GM23248 (cell line): ENCODE data around the gene DIP2C. TPM values are rescaled to one million over a fixed set of nuclear protein-coding genes. Genes with fewer than 3 reads are reported as not detected.
"Not testable (repeated sequence)": the region's sequence is repeated elsewhere in the genome, so short reads cannot be mapped to it uniquely, and the experiment has no call there.

Experiments
- DNase-seq: peaks from one replicate; pipeline ENCODE4 v3.0.0-alpha.2; 2015
- H2AFZ ChIP-seq: fragments of 200-600 bp; sonication (generic); 2 replicates; pipeline ENCODE4 v1.6.1; 2016; ENCODE audit warnings: antibody characterized with exemption
- H3F3A ChIP-seq: fragments of 200-600 bp; sonication (generic); 2 replicates; pipeline ENCODE4 v1.6.1; 2016; ENCODE audit warnings: mild to moderate bottlenecking, antibody characterized with exemption, mixed run types; ENCODE audit not compliant: insufficient read depth
- H3K27ac ChIP-seq: fragments of 200-600 bp; sonication (generic); 2 replicates; pipeline ENCODE4 v1.5.1; 2016; ENCODE audit warnings: mild to moderate bottlenecking
- H3K27me3 ChIP-seq: fragments of 200-600 bp; sonication (generic); replicated peaks from 2 replicates; pipeline ENCODE4 v1.6.1; 2016; ENCODE audit warnings: mild to moderate bottlenecking; ENCODE audit not compliant: insufficient read depth
- H3K36me3 ChIP-seq: fragments of 200-600 bp; sonication (generic); 2 replicates; pipeline ENCODE4 v1.6.1; 2016; ENCODE audit warnings: low read depth, mild to moderate bottlenecking
- H3K4me1 ChIP-seq: fragments of 200-600 bp; sonication (generic); 2 replicates; pipeline ENCODE4 v1.6.1; 2016; ENCODE audit warnings: mild to moderate bottlenecking; ENCODE audit not compliant: insufficient read depth
- H3K4me2 ChIP-seq: fragments of 200-600 bp; sonication (generic); one replicate; pipeline ENCODE4 v1.6.1; 2016; ENCODE audit warnings: mild to moderate bottlenecking; ENCODE audit not compliant: unreplicated experiment
- H3K4me3 ChIP-seq: fragments of 200-600 bp; sonication (generic); 2 replicates; pipeline ENCODE4 v1.5.1; 2016; ENCODE audit warnings: mild to moderate bottlenecking
- H3K79me2 ChIP-seq: fragments of 200-600 bp; sonication (generic); 2 replicates; pipeline ENCODE4 v1.6.1; 2016; ENCODE audit warnings: mild to moderate bottlenecking; ENCODE audit not compliant: insufficient read depth
- H3K9ac ChIP-seq: fragments of 200-600 bp; sonication (generic); 2 replicates; pipeline ENCODE4 v1.6.1; 2016; ENCODE audit warnings: mild to moderate bottlenecking
- H3K9me2 ChIP-seq: fragments of 200-600 bp; sonication (generic); 2 replicates; pipeline ENCODE4 v1.6.1; 2016; ENCODE audit warnings: mixed run types, mild to moderate bottlenecking, moderate library complexity; ENCODE audit not compliant: insufficient read depth
- H3K9me3 ChIP-seq: fragments of 200-600 bp; sonication (generic); one replicate; pipeline ENCODE4 v1.6.1; 2017; ENCODE audit warnings: low read depth
- H4K20me1 ChIP-seq: fragments of 200-600 bp; sonication (generic); 2 replicates; pipeline ENCODE4 v1.6.0; 2016; ENCODE audit not compliant: insufficient read depth
- EZH2 ChIP-seq: fragments of 200-600 bp; sonication (generic); IDR thresholded peaks from 2 replicates; pipeline ENCODE4 v1.6.1; 2018; ENCODE audit warnings: antibody characterized with exemption, mild to moderate bottlenecking; ENCODE audit not compliant: insufficient read depth, poor library complexity, severe bottlenecking
- EZH2phosphoT487 ChIP-seq: fragments of 200-600 bp; sonication (generic); IDR thresholded peaks from 2 replicates; pipeline ENCODE4 v1.6.1; 2018; ENCODE audit warnings: antibody characterized with exemption, moderate library complexity, mild to moderate bottlenecking, low read depth; ENCODE audit not compliant: insufficient read depth
- WGBS, 2 experiments: methylation state at CpG; one replicate each; pipeline ENCODE4 v1.1.6; 2015 to 2017; ENCODE audit warnings: low lambda C conversion rate in 2 of 2, low coverage in 1 of 2; ENCODE audit errors: missing lambda C conversion rate in 2 of 2; 5-methylcytosine and 5-hydroxymethylcytosine counted together
- in situ Hi-C: fragments of 300-500 bp; cut with MboI; formaldehyde crosslinking; loops from 2 replicates; pipeline ENCODE4 v1.15.0; 2020
- polyA plus RNA-seq: library from polyadenylated mRNA; unstranded; fragments of >200 nt; fragmentation: Nextera tagmentation; extraction: Ambion mirVana; gene quantifications from 2 replicates; pipeline ENCODE4 v1.2.1, GENCODE V29; 2016
- total RNA-seq: library from RNA; depleted of rRNA; stranded (reverse); fragments of >200 nt; shearing (Covaris generic); gene quantifications from 2 replicates; pipeline ENCODE4 v1.2.3, GENCODE V29; 2014

The DIP2C gene
- total and polyA plus RNA-seq, 2 experiments from 2014 or later: 12.0 to 13.1 TPM

DNA sequence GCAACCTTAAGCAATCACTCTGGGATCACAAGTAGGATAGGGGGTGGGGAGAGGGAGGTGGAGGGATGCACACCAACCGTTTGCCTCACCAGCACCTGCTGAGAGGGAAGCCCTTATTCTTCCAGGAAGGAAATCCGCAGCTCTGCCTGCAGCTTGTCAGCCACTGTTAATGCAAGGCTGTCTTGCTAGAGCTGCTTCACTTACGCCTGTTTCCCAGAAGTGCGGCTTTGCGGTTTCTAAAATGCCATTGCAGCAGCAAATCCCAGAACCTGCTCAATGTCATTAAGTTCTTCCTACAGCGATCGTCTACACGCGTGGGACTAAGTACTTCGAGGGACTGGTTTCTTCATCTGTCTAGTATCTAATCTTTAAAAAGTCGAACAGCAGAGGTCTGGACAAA, 363.1 kb downstream of the DIP2C start:
- 96 to 97% methylated on average over 11 of the region's 11 CpGs for WGBS, 2 experiments
- no peak overlapping the region for H3K4me2 ChIP-seq

DNA sequence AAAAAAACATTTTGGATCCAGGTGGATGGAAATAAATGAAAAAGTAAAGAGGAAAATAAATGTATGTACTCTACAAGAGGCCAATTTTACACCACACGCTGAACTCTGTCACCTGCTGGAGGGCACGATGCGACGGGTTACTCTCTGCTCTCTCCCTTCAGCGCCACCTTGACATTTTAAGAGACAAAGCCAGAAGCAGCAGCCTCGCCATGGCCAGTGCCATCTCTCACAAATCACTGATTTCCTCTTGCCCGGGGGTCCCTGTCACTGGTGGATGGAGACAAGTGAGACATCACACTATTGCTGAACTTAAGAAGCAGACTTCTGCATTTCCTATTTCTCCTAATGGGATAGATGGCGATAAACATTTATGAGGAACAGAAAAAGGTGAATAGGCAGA, 364.2 kb downstream of the DIP2C start:
- no peak for DNase-seq
- Histone ChIP-seq H3K27ac (no peak overlapping the region), H2AFZ (no peak overlapping the region), H3K4me3 (no peak overlapping the region), H3K4me1 (peaks cover 23% of the 10 kb centered on the region), H3F3A (peaks cover 23% of the 10 kb centered on the region), H3K79me2 (no peaks in the 10 kb centered on the region), H3K4me2 (no peak overlapping the region), H3K36me3 (0 out of 2 replicates have a peak, but pooled peaks cover 9% of the 10 kb centered on the region), H3K9ac (no peak overlapping the region), H3K9me3 (no peaks in the 10 kb centered on the region), H4K20me1 (no peaks in the 10 kb centered on the region), H3K27me3 (no peaks in the 10 kb centered on the region), H3K9me2 (no peaks in the 10 kb centered on the region)
- in situ Hi-C loops: no loop called here
- TF ChIP-seq EZH2phosphoT487: no peak
- TF ChIP-seq EZH2: no peak
- 97% methylated on average over 8 of the region's 8 CpGs for WGBS, 2 experiments

More for the DNA sequence above, 363.1 kb downstream of the DIP2C start:
- DNase-seq: no peak
- no peak overlapping the region for H2AFZ ChIP-seq
- peaks cover 34% of the 10 kb centered on the region for H3F3A ChIP-seq
- H3K9me3 ChIP-seq: no peaks in the 10 kb centered on the region
- H3K9ac ChIP-seq: no peak overlapping the region
- no peaks in the 10 kb centered on the region for H3K27me3 ChIP-seq
- in situ Hi-C loops: no loop called here
- no peak overlapping the region for H3K4me3 ChIP-seq
- no peaks in the 10 kb centered on the region for H4K20me1 ChIP-seq
- H3K9me2 ChIP-seq: no peaks in the 10 kb centered on the region
- H3K36me3 ChIP-seq: 0 out of 2 replicates have a peak, but pooled peaks cover 9% of the 10 kb centered on the region
- peaks cover 25% of the 10 kb centered on the region for H3K4me1 ChIP-seq
- TF ChIP-seq EZH2 (no peak), EZH2phosphoT487 (no peak)
- no peak overlapping the region for H3K27ac ChIP-seq
- H3K79me2 ChIP-seq: no peaks in the 10 kb centered on the region

DNA sequence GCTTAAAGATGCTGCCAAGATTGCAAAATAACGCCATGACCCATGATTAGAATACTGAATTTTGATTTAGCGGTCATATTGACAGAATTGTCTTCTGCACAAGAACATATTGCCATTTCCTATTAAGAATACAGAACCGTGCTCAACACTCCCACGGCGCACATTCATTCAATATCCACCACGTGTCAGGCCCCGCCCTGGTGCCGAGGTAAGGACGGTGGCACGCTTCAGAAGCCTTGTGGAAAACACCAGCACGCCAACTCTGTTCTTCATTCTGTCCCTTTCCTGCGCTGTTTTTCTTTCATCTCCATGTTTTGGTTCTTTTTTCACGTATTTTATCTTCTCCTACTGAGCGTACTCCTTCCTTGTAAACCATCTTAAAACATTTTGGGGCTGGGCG, 364.9 kb downstream of the DIP2C start:
- no peaks in the 10 kb centered on the region for H3K9me2 ChIP-seq
- 90% methylated on average over 15 of the region's 15 CpGs for WGBS, 2 experiments
- H3K9me3 ChIP-seq: no peaks in the 10 kb centered on the region
- H3K4me3 ChIP-seq: no peak overlapping the region
- 0 out of 2 replicates have a peak, but pooled peaks cover 9% of the 10 kb centered on the region for H3K36me3 ChIP-seq
- in situ Hi-C loops: no loop called here
- no peak overlapping the region for H3K4me2 ChIP-seq
- peak; percentile 22 for DNase-seq
- peak overlapping the region; percentile 91 for H3K27ac ChIP-seq
- H3K4me1 ChIP-seq: peaks cover 16% of the 10 kb centered on the region
- peaks cover 16% of the 10 kb centered on the region for H3F3A ChIP-seq
- no peaks in the 10 kb centered on the region for H3K27me3 ChIP-seq
- no peaks in the 10 kb centered on the region for H4K20me1 ChIP-seq
- H3K9ac ChIP-seq: peak overlapping the region; percentile 42; the same call in 1 of the 2 replicates
- H3K79me2 ChIP-seq: no peaks in the 10 kb centered on the region
- TF ChIP-seq EZH2 (no peak), EZH2phosphoT487 (no peak)
- no peak overlapping the region for H2AFZ ChIP-seq

DNA sequence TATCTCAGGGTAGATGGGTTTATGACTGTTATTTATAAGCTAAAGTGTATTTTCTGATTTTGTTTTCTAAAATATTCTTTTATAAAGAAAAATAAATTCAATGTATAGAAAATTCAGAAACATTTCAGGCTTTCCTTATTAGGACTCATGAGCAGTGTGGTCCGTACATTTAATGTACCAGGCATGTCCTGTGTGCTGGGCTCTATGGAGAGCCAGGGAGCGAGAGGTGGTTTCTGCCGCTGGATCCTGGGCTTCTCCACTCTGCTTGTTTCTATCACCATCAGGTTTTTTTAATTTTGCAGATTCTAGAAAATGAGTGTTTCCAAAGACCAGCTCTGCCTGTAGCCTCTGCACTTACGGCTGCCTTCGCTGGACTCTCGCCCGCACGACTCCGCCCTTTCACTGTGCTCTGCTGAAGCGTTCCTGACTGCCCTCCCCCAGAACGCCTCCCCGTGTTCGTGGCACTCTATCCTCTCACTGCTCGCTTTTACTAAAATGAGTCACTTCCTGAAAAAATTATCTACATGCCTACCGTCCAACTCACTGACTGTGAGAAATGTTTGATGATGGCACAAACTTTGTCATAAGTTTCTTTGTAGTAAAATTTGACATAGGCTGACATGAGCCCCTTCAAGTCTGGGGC, 365.7 kb downstream of the DIP2C start:
- H3F3A ChIP-seq: peaks cover 10% of the 10 kb centered on the region; the same call in 1 of the 2 replicates
- no peaks in the 10 kb centered on the region for H3K9me2 ChIP-seq
- H3K9me3 ChIP-seq: no peaks in the 10 kb centered on the region
- peak overlapping the region; percentile 91 for H3K27ac ChIP-seq
- H3K4me2 ChIP-seq: peak overlapping the region; percentile 82
- no peaks in the 10 kb centered on the region for H3K27me3 ChIP-seq
- DNase-seq: peak; percentile 99
- H3K79me2 ChIP-seq: no peaks in the 10 kb centered on the region
- in situ Hi-C loops: no loop called here
- TF ChIP-seq EZH2phosphoT487 (no peak), EZH2 (no peak)
- peak overlapping the region; percentile 78 for H3K9ac ChIP-seq
- H4K20me1 ChIP-seq: no peaks in the 10 kb centered on the region
- H3K4me1 ChIP-seq: peaks cover 10% of the 10 kb centered on the region
- 0 out of 2 replicates have a peak, but pooled peaks cover 9% of the 10 kb centered on the region for H3K36me3 ChIP-seq
- H3K4me3 ChIP-seq: peak overlapping the region; percentile 66
- 1 to 2% methylated on average over 15 of the region's 15 CpGs for WGBS, 2 experiments
- H2AFZ ChIP-seq: 0 out of 2 replicates have a peak overlapping the region, but pooled peaks have one; percentile 47

DNA sequence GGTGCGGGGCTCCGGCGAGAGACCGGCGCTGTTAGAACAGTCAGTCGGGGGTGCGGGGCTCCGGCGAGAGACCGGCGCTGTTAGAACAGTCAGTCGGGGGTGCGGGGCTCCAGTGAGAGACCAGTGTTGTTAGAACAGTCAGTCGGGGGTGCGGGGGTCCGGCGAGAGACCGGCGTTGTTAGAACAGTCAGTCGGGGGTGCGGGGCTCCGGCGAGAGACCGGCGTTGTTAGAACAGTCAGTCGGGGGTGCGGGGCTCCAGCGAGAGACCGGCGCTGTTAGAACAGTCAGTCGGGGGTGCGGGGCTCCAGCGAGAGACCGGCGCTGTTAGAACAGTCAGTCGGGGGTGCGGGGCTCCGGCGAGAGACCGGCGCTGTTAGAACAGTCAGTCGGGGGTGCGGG, 366.4 kb downstream of the DIP2C start:
- H2AFZ ChIP-seq, H3F3A ChIP-seq, in situ Hi-C loops, H3K27me3 ChIP-seq, H3K9me2 ChIP-seq, H3K4me3 ChIP-seq, H3K36me3 ChIP-seq, H3K9me3 ChIP-seq, H4K20me1 ChIP-seq, H3K4me1 ChIP-seq, DNase-seq, H3K79me2 ChIP-seq, H3K4me2 ChIP-seq: not testable (repeated sequence)
- Histone ChIP-seq H3K27ac (peak overlapping the region; percentile 91), H3K9ac (peak overlapping the region; percentile 78)
- WGBS, 2 experiments: 91 to 100% methylated on average over 2 to 30 of the region's 43 CpGs
